Hepatocyte (in vitro differentiated cells): ENCODE data around the gene METTL6. TPM values are rescaled to one million over a fixed set of nuclear protein-coding genes. Genes with fewer than 3 reads are reported as not detected.

Experiments used
- DNase-seq: peaks from one replicate; pipeline ENCODE4 v3.0.0-alpha.2; 2016; ENCODE audit warnings: low spot score
- H2AFZ ChIP-seq: fragments of 200-600 bp; sonication (generic); 2 replicates; pipeline ENCODE4 v1.6.0; 2016; ENCODE audit warnings: antibody characterized with exemption, mild to moderate bottlenecking
- H3K27ac ChIP-seq: fragments of 200-600 bp; sonication (generic); 2 replicates; pipeline ENCODE4 v1.5.1; 2016; ENCODE audit warnings: mild to moderate bottlenecking
- H3K27me3 ChIP-seq: fragments of 200-600 bp; sonication (generic); 2 replicates; pipeline ENCODE4 v1.6.1; 2016
- H3K36me3 ChIP-seq: fragments of 200-600 bp; sonication (generic); replicated peaks from 2 replicates; pipeline ENCODE4 v1.5.1; 2016; ENCODE audit warnings: low read depth; ENCODE audit not compliant: insufficient read depth
- H3K4me1 ChIP-seq: fragments of 200-600 bp; sonication (generic); 2 replicates; pipeline ENCODE4 v1.5.1; 2016; ENCODE audit warnings: mild to moderate bottlenecking, moderate library complexity; ENCODE audit not compliant: insufficient read depth
- H3K4me2 ChIP-seq: fragments of 200-600 bp; sonication (generic); 2 replicates; pipeline ENCODE4 v1.6.0; 2016
- H3K4me3 ChIP-seq: fragments of 200-600 bp; sonication (generic); 2 replicates; pipeline ENCODE4 v1.5.1; 2016; ENCODE audit warnings: mild to moderate bottlenecking
- H3K79me2 ChIP-seq: fragments of 200-600 bp; sonication (generic); 2 replicates; pipeline ENCODE4 v1.6.0; 2017; ENCODE audit warnings: mild to moderate bottlenecking
- H3K9me2 ChIP-seq: fragments of 200-600 bp; sonication (generic); replicated peaks from 2 replicates; pipeline ENCODE4 v1.6.0; 2017; ENCODE audit warnings: mild to moderate bottlenecking; ENCODE audit not compliant: insufficient read depth
- H3K9me3 ChIP-seq: fragments of 200-600 bp; sonication (generic); 2 replicates; pipeline ENCODE4 v1.5.1; 2016; ENCODE audit warnings: low read depth, mild to moderate bottlenecking
- H4K20me1 ChIP-seq: fragments of 200-600 bp; sonication (generic); 2 replicates; pipeline ENCODE4 v1.6.0; 2016; ENCODE audit warnings: mild to moderate bottlenecking; ENCODE audit not compliant: insufficient read depth, poor library complexity, severe bottlenecking
- CTCF ChIP-seq: fragments of 200-600 bp; sonication (generic); IDR thresholded peaks from 2 replicates; pipeline ENCODE4 v1.5.1; 2016; ENCODE audit warnings: antibody characterized with exemption, mild to moderate bottlenecking; ENCODE audit not compliant: poor library complexity
- EZH2 ChIP-seq: fragments of 200-600 bp; sonication (generic); IDR thresholded peaks from 2 replicates; pipeline ENCODE4 v1.6.1; 2016; ENCODE audit warnings: antibody characterized with exemption, mild to moderate bottlenecking, borderline replicate concordance
- EZH2phosphoT487 ChIP-seq: fragments of 200-600 bp; sonication (generic); IDR thresholded peaks from one replicate; pipeline ENCODE4 v1.6.1; 2018; ENCODE audit warnings: antibody characterized with exemption, mild to moderate bottlenecking, low read depth, moderate library complexity; ENCODE audit not compliant: unreplicated experiment, severe bottlenecking
- WGBS: methylation state at CpG from one replicate; pipeline ENCODE4 v1.1.6; 2016; ENCODE audit warnings: low lambda C conversion rate; ENCODE audit errors: missing lambda C conversion rate; 5-methylcytosine and 5-hydroxymethylcytosine counted together
- polyA plus RNA-seq: library from polyadenylated mRNA; unstranded; fragments of >200 nt; fragmentation: Nextera tagmentation; extraction: Ambion mirVana; gene quantifications from 2 replicates; pipeline ENCODE4 v1.2.1, GENCODE V29; 2016
- total RNA-seq: library from RNA; depleted of rRNA; stranded (reverse); fragments of >200 nt; gene quantifications from 2 replicates; pipeline ENCODE4 v1.2.3, GENCODE V29; 2014

METTL6 gene
- total and polyA plus RNA-seq, 2 experiments from 2014 or later, result 13.4 to 21.4 TPM

- Histone ChIP-seq H3K79me2 (no peaks in the 10 kb centered on the region), H3K4me3 (no peak overlapping the region), H3K9me3 (no peaks in the 10 kb centered on the region), H2AFZ (no peak overlapping the region), H3K27me3 (no peaks in the 10 kb centered on the region), H4K20me1 (no peaks in the 10 kb centered on the region), H3K27ac (no peak overlapping the region), H3K4me2 (no peak overlapping the region), H3K4me1 (no peaks in the 10 kb centered on the region), H3K9me2 (no peaks in the 10 kb centered on the region), H3K36me3 (no peaks in the 10 kb centered on the region)
- 95% methylated on average over 6 of the region's 6 CpGs for WGBS
- no peak for DNase-seq
- TF ChIP-seq EZH2phosphoT487, result no peak
- no peak for TF ChIP-seq EZH2
- TF ChIP-seq CTCF, result no peak
These were observed 38.7 kb upstream of the METTL6 start for GRCh38 chr3:15465876-15466585.

- Histone ChIP-seq H3K27ac (no peak overlapping the region), H3K27me3 (no peaks in the 10 kb centered on the region), H3K9me2 (no peaks in the 10 kb centered on the region), H3K4me1 (no peaks in the 10 kb centered on the region), H3K4me2 (no peak overlapping the region), H2AFZ (no peak overlapping the region), H3K79me2 (no peaks in the 10 kb centered on the region), H3K4me3 (no peak overlapping the region), H3K36me3 (no peaks in the 10 kb centered on the region), H3K9me3 (no peaks in the 10 kb centered on the region), H4K20me1 (no peaks in the 10 kb centered on the region)
- TF ChIP-seq EZH2, result no peak
- TF ChIP-seq CTCF, result no peak
- no peak for TF ChIP-seq EZH2phosphoT487
- 89% methylated on average over 5 of the region's 5 CpGs for WGBS
- DNase-seq, result no peak
These were observed 35.1 kb upstream of the METTL6 start for GRCh38 chr3:15462451-15462850.

- WGBS, result 89% methylated on average over 4 of the region's 4 CpGs
These were observed 33.7 kb upstream of the METTL6 start for GRCh38 chr3:15460891-15461531.

More at GRCh38 chr3:15460891-15461531, 33.7 kb upstream of the METTL6 start:
- Histone ChIP-seq H3K4me2 (no peak overlapping the region), H2AFZ (no peak overlapping the region), H3K9me2 (no peaks in the 10 kb centered on the region), H3K4me3 (no peak overlapping the region), H4K20me1 (no peaks in the 10 kb centered on the region), H3K36me3 (no peaks in the 10 kb centered on the region), H3K27me3 (no peaks in the 10 kb centered on the region), H3K27ac (no peak overlapping the region), H3K4me1 (no peaks in the 10 kb centered on the region), H3K79me2 (no peaks in the 10 kb centered on the region), H3K9me3 (no peaks in the 10 kb centered on the region)
- TF ChIP-seq CTCF, result no peak
- TF ChIP-seq EZH2phosphoT487, result no peak
- no peak for TF ChIP-seq EZH2
- DNase-seq, result no peak
